RPMI8226 (cell line): ENCODE measurements around the gene C3orf62.

ENCODE experiments used
- DNase-seq: peaks from one replicate; pipeline ENCODE4 v3.0.0-alpha.2; 2015

Gene C3orf62

DNA sequence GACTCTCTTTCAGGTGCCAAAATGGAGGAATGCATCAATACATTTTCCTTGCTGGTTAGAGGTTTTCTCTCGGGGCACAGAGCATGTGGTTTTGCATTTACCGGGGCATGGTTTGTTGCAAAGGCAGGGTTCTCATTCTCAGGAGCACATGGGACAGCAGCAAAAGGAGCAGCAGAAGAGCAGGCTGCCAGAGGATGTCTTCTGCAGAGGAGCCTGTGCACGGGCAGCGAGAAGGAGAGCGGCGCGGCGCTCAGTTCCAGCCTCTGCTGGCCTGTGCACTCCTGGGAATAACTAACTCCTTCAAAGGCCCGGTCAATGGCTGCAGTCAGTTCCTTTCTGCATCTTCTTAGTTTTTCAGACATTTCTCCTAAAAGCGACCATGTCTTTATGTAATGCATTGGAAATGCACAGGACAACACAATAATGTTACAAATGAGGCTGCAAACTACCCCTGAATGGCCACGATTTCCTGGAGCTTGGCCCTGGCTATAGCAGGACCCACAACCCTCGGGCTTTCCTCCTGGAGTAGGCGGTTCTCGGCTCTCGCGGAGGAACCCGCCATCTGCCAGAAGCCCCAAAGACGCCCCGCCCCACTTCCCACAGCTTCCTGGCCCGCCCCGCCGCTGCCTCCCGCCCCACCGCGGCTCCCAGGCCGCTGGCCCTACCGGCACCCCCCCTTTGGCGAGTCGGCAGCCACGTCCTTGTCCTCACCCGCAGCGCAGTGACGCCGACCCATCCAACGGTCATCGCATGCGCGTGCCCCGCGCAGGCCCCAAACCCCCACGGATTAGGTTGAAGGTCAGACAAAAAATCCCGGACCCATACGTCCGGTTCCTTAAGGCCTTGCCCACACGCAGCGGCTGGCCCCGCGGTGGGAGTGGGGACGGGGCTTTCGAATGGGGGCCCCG lies at the start of gene C3orf62:
Gene C3orf62 (minus strand): TSS at position 758 of the 908 bp plus-strand sequence. CDS start 360 bp downstream, at position 398.
- peak; percentile 70 for DNase-seq

DNA sequence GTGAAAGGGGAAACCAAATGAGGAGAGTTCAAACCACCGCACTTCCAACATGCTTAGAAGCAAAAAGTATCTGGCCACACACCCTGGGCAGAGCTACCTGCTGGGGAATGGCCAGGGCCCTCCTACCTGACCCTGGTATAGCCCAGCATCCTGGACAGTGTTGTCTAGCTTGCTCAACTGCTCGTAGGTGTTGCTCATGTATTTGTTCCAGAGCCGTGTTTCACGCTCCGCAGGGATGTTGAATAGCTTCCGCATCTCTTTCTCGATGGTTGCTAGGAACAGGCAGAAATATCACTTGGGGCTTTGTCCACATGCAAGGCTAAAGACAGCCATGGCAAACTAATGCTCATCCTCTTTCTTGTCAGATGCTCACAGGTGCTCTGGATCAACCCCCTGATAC lies 47.7 kb upstream of the C3orf62 start:
- no peak for DNase-seq

DNA sequence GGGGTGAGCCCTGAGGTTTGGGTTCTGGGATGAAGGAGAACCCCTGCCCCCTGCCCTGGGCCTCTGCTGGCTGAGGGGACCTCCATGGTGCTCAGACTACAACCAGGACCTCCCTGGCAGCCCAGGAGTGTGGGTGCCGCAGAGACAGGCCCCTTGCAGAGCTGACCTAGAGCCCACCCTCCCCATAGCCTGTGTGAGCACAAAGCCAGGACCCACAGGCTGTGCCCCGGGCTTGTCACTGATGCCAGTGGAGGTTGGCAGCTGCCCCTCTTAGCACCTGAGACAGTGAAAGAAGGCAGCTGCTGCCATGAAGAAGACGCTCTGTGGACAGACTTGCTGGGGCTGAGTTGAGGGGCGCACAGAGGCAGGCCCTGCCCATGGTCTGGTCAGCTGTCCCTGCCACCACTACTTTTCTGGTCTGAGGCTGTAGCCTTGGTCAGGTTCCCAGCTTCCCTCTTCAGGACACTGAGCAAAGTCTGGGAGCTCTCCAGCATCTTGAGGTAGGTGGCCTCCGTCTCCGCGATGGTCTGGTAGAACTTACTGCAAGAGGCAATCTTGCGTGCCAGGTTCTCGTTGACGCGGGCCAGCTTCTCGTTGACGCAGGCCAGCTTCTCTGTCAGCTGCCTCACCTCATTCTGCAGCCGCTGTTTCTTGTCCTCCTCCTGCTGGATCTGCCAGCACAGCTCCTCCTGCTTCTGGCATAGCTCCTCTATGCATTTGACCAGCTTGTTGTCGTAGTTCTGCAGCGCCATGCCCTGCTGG lies 39.8 kb upstream of the C3orf62 start:
- no peak for DNase-seq

GRCh38 chr3:49313896-49314688 lies 37.1 kb upstream of the C3orf62 start:
- DNase-seq: no peak

GRCh38 chr3:49311283-49311682 lies 34.3 kb upstream of the C3orf62 start:
- no peak for DNase-seq

DNA sequence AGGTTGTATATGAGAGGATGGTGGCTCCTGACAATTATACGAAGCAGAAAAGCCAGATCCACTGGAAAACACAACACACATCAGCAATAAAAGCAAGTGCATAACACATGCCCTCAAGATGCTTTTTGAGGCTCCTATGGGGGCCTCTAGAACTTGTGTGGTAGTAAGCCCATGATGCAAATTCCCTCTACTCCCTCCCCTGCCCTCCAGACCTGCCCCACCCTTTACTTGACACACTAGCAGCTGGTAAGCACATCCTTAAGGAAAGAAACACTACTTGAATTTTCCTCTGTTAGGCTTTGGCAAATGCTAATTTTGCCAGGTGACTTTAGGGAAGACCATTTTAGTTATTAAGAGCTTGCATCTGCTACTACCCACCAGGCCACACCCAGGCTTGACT lies 33.6 kb upstream of the C3orf62 start:
- DNase-seq: no peak

- no peak for DNase-seq
Measured at GRCh38 chr3:49305608-49306007, 28.6 kb upstream of the C3orf62 start.

GRCh38 chr3:49302613-49303012 lies 25.6 kb upstream of the C3orf62 start:
- no peak for DNase-seq

GRCh38 chr3:49300595-49300994 lies 23.6 kb upstream of the C3orf62 start:
- DNase-seq: no peak

DNA sequence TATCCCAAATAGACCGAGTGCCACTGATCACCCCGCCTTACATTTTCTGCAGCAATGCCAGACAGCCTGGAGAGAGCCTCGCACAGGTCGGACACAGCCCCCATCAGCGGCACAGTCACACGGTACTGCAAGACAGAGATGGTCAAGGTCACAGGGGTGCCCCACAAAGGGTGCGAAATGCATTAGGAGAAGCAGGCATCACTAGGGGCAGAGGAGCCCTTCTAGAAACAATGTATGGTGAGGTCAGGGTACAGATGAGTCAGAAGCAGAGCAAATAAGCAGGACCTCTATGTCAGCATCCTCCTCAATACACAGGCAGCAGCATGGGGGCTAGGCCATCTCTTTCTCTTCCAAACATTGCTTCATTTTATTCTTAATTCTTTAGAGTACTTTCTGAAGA lies 21.5 kb upstream of the C3orf62 start:
- no peak for DNase-seq

DNA sequence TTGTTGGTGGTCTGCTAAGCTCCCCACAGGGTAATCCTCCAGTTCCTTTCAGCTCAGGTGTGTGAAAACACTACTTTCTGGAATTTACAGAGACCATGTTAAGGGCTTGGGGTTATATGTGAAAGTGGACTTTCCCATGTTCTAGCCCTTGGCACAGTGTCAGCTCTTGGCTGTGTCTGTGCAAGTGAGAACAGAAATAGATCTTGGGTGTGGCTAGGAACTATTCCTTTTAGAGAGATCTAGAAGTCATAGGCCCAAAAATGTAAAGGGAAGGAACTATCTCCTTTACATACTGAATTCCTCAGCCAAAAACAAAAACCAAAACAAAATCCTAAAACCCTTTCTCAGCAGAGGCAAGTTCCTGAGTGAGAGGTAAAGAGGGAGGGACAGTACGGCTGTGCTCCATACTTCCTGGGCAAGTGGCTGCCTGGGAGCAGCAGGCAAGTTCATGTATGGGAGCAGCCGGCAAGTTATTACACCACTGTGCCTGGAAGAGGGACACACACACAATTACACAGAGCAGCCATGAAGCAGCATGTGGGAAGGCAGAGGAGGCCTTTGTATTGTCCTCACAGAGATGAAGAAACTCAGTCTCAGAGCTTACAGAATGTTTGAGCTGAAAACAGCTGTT lies 19.9 kb upstream of the C3orf62 start:
- peak; percentile 29 for DNase-seq

GRCh38 chr3:49295489-49296058 lies 18.5 kb upstream of the C3orf62 start:
- DNase-seq: peak; percentile 18

GRCh38 chr3:49294343-49294742 lies 17.3 kb upstream of the C3orf62 start:
- DNase-seq: no peak

GRCh38 chr3:49283997-49284396 lies 7.0 kb upstream of the C3orf62 start:
- DNase-seq: no peak

DNA sequence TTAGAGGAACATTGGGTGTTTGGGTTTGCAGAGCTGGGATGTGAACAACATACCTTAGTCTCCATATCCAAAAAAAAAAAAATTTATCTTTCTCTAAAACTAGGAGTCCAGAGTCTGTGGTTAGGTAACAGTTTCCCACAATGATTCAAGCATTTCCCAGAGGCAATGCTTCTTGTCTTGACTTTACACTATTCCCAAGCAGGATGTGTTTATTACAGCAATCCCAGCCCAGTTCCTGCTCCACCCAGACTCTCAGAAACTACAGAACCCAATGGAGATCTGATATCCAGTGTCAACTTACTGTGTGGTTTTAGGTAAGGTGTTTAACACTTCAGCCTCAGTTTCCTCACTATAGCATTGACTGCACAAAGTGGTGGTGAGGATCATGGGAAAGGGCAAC lies 2.3 kb upstream of the C3orf62 start:
- DNase-seq: no peak

DNA sequence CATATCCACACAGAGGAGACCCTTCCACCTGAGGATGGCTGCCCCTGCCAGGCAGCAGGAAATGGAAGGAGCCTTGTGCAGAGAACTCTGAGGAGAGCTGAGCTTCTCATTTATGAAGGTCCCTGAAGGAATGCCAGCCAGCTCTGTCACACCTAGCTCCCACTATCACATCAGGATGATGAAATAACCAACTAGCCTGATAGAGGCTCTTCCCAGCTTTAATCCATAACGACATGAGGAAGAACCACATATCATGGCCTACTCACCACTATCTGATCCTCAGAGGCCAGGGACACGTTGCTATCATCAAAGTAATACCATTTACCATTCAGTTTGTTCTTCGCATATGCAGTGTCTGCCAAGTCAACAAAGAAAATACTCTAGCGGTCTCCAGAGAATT lies 1.5 kb upstream of the C3orf62 start:
- no peak for DNase-seq

DNA sequence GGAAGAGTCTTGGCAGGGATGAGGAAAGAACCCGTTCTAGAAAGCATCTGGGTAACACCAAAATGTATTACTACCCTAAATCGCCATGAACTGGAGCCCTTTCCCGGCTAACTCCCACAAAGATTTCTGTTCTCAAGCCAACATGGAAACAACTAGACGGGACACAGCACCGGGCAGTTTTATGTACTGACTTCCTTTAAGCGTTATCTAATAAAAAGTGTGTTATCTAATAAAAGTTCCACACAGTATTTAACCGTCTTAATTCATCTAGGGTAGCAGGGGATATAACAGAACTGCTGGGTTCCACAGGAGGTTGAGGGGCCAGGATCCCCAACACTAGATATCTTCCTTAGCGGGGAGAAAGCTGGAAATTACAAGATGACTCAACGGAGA lies 347 bp upstream of the C3orf62 start:
- no peak for DNase-seq

- DNase-seq: no peak
Measured at GRCh38 chr3:49273825-49274532, 3.1 kb downstream of the C3orf62 start.

GRCh38 chr3:49271047-49271446 lies 6.0 kb downstream of the C3orf62 start:
- DNase-seq: no peak

GRCh38 chr3:49270156-49270500 lies 6.9 kb downstream of the C3orf62 start:
- DNase-seq: no peak

DNA sequence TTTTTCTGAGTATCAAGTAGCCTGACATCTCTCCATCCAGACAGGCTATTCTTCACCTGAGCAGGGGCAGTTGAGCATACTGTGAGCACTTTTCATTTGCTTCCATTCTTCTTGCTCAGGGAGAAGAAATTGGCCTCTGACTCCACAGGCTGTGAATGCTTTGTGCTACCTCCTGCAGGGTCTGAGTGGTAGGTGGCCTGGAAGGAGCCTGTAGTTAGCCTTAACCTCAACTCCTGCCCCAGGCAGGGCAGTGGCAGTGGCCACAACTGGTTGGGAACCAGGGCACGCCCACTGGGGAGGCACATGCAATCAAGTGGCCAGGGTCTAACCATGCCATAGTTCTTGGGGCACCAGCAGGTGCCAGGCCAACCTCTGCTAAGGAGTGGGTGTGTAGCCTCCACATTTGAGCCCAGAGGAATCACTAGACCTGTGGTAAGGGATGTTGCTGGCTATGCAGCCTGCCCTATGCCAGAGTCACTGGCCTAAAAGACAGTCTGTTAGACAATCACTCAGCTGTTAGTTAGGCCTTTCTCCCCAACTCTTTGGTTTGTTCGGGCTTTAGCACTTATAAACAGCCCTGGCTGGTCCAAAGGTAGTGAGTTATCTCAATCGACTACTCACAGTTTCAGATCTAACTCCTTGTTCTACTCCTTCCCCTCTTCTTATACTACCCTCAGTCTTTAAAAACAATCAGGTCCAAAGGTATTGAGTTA lies 7.4 kb downstream of the C3orf62 start:
- no peak for DNase-seq
